ENCODE data around the gene NUFIP2.

DNA sequence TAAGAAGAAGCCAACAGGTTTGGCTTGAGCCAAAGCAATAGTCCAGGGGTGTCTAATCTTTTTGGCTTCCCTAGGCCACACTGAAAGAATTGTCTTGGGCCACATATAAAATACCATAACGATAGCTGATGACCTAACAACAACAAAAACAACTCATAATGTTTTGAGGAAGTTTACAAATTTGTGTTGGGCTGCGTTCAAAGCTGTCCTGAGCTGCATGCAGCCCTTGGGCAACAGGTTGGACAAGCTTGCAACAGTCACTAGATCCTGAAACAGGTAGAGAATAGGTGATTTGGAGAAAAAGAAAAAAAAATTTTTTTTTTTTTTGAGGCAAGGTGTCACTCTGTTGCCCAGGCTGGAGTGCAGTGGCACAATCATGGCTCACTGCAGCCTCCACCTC, 42.8 kb downstream of the NUFIP2 start:
- TF ChIP-seq POLR2A (IDR thresholded peaks at IDR 0.05; ENCODE audit: low read depth, low read length) (no peak), CTCF (IDR thresholded peaks at IDR 0.05; ENCODE audit: extremely low read depth in 1 of 2, insufficient read depth in 1 of 2, low read depth in 1 of 2, low read length in 2 of 2) (no peak), EZH2 (IDR thresholded peaks at IDR 0.05; ENCODE audit: borderline replicate concordance, low read depth, low read length, severe bottlenecking) (no peak)
